K562 (cell line): ENCODE measurements around the gene RNF217. TPM values are rescaled to one million over a fixed set of nuclear protein-coding genes. Genes with fewer than 3 reads are reported as not detected.

ENCODE experiments used
- BRD9 ChIP-seq: fragments of 450-650 bp; IDR thresholded peaks from 2 replicates; pipeline ENCODE4 v1.6.1; 2018; ENCODE audit warnings: low read depth; ENCODE audit not compliant: partially characterized antibody
- CBX8 ChIP-seq: fragments of 200-600 bp; sonication (generic); IDR thresholded peaks from 2 replicates; pipeline ENCODE4 v1.6.1; 2012; ENCODE audit warnings: borderline replicate concordance, mixed run types, low read depth, mild to moderate bottlenecking, moderate library complexity, mixed read lengths, low read length, control low read depth, inconsistent platforms; ENCODE audit not compliant: poor library complexity, severe bottlenecking; ENCODE audit errors: extremely low read depth
- CHD1 ChIP-seq: fragments of 200-600 bp; sonication (generic); IDR thresholded peaks from one replicate; pipeline ENCODE4 v1.6.1; 2012; ENCODE audit warnings: mild to moderate bottlenecking, moderate library complexity, low read length, inconsistent platforms
- DACH1 ChIP-seq: fragments of 450-650 bp; IDR thresholded peaks from 2 replicates; pipeline ENCODE4 v1.6.1; 2018; ENCODE audit not compliant: partially characterized antibody
- FOSL1 ChIP-seq: fragments of 200-800 bp; sonication (Bioruptor generic); conservative IDR thresholded peaks from 2 replicates; pipeline ENCODE4 v1.6.1; 2016; ENCODE audit warnings: missing genetic modification characterization, missing compliant biosample characterization
- HMBOX1 ChIP-seq: sonication (generic); IDR thresholded peaks from 2 replicates; pipeline ENCODE4 v1.6.1; 2016
- REST ChIP-seq, 2 experiments: fragments of 450-650 bp; formaldehyde crosslinking in 1 of 2; IDR thresholded peaks; 2 replicates each; pipeline versions ENCODE4 v1.4.0 to v1.6.1; 2014 to 2020; ENCODE audit warnings: mild to moderate bottlenecking in 2 of 2, borderline replicate concordance in 1 of 2, low read depth in 1 of 2
- RNF2 ChIP-seq: sonication (generic); IDR thresholded peaks from 2 replicates; pipeline ENCODE4 v1.6.1; 2016
- SNRNP70 ChIP-seq: fragments of 200-400 bp; formaldehyde crosslinking; optimal IDR thresholded peaks from 2 replicates; pipeline ENCODE3; 2017; ENCODE audit warnings: low read depth, low read length
- TRIM24 ChIP-seq, 2 experiments: fragments of 450-650 bp; IDR thresholded peaks; 2 replicates each; pipeline ENCODE4 v1.6.1; 2016
- ZNF280B ChIP-seq: fragments of 250-450 bp; sonication (Bioruptor Pico); IDR thresholded peaks from 2 replicates; pipeline ENCODE4 v1.5.1; 2021; ENCODE audit warnings: mild to moderate bottlenecking
- ZNF75A ChIP-seq: fragments of 450-650 bp; formaldehyde crosslinking; IDR thresholded peaks from 2 replicates; pipeline ENCODE4 v1.4.0; 2020; ENCODE audit warnings: mild to moderate bottlenecking
- ZNF785 ChIP-seq: fragments of 250-450 bp; sonication (Bioruptor Pico); IDR thresholded peaks from 2 replicates; pipeline ENCODE4 v1.4.0; 2020; ENCODE audit warnings: mild to moderate bottlenecking
- polyA plus RNA-seq, 8 experiments: library from polyadenylated mRNA; depleted of rRNA in 4 of 8; stranded (reverse) in 5 of 8; unstranded in 3 of 8; fragments of >200 nt; fragmentation: Nextera tagmentation in 2 of 8; fragmentation: Illumina TruSeq in 1 of 8; extraction: Ambion mirVana in 2 of 8; extraction: Trizol in 1 of 8; gene quantifications; 2 replicates each; pipeline versions ENCODE4 v1.2.1 to v1.2.3, GENCODE V29; 2011 to 2014; ENCODE audit warnings: inconsistent platforms in 1 of 8, missing spikeins in 1 of 8
- total RNA-seq, 7 experiments: library from RNA; depleted of rRNA in 6 of 7; stranded (reverse); fragments of >200 nt in 6 of 7; fragmentation: Illumina TruSeq in 2 of 7; extraction: Trizol in 2 of 7; gene quantifications; 2 replicates each; pipeline versions ENCODE4 v1.2.1 to v1.2.3, GENCODE V29; 2011 to 2021; ENCODE audit warnings: low replicate concordance in 1 of 7
- TF ChIP-seq, protein P1 (sequence below): fragments of 250-450 bp; sonication (Bioruptor Pico); IDR thresholded peaks from 2 replicates; pipeline ENCODE4 v1.5.0; 2022; ENCODE audit warnings: mild to moderate bottlenecking

RNF217 gene
- total and polyA plus RNA-seq, 9 of the 15 experiments (the other 6 are each of a cell fraction or from before 2014, with no cell fraction given), result 2.9 to 25.6 (median 12.0) TPM

DNA sequence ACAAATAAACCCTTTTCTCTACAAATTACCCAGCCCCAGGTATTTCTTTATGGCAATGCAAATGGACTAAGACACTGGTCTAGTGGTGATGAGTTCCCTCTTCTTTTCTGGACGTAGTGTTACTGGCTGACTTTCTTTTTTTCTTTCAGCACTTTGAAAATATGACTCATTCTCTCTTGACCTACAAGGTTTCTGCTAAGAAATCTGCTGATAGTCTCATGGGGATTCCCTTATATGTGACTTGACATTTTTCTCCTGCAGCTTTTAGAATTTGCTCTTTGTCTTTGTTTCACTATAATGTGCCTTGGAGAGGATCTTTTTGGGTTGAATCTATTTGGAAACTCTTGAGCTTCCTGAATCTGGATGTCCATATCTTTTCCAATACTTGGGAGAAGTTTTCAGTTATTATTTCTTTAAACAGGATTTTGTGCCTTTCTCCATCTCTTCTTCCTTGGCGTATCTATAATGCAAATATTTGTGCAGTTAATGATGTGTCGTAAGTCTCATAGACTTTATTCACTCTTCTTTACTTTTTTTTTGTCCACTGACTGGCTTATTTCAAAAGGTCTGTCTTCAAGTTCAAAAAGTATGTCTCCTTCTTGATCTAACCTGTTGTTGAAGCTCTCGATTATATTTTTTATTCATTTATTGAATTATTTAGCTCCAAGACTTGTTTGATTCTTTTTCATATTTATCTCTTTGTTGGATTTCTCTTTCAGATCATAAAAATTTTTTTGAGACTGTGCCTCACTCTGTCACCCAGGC lies 149.2 kb downstream of the RNF217 start (continued):
- no peak for TF ChIP-seq ZNF75A
- 0 out of 2 replicates have a peak, but pooled peaks have one; percentile 47 for TF ChIP-seq ZNF280B (CRISPR knock-in tag)
- TF ChIP-seq FOSL1 (tag), result peak; percentile 69
- TF ChIP-seq CHD1, result no peak
- TF ChIP-seq HMBOX1, result no peak
- TF ChIP-seq REST (IDR thresholded peaks at IDR 0.05; ENCODE audit: borderline replicate concordance), result no peak
- TF ChIP-seq REST (CRISPR knock-in tag; IDR thresholded peaks at IDR 0.05; ENCODE audit: low read depth), result no peak
- no peak for TF ChIP-seq BRD9
- TF ChIP-seq CBX8, result no peak
- TF ChIP-seq SNRNP70, result no peak
- TF ChIP-seq, protein P1, sequence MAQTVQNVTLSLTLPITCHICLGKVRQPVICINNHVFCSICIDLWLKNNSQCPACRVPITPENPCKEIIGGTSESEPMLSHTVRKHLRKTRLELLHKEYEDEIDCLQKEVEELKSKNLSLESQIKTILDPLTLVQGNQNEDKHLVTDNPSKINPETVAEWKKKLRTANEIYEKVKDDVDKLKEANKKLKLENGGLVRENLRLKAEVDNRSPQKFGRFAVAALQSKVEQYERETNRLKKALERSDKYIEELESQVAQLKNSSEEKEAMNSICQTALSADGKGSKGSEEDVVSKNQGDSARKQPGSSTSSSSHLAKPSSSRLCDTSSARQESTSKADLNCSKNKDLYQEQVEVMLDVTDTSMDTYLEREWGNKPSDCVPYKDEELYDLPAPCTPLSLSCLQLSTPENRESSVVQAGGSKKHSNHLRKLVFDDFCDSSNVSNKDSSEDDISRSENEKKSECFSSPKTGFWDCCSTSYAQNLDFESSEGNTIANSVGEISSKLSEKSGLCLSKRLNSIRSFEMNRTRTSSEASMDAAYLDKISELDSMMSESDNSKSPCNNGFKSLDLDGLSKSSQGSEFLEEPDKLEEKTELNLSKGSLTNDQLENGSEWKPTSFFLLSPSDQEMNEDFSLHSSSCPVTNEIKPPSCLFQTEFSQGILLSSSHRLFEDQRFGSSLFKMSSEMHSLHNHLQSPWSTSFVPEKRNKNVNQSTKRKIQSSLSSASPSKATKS (CRISPR knock-in tag), result no peak
- no peak for TF ChIP-seq DACH1
- peak; percentile 67 to 84; a peak in 3 of 4 replicates for TF ChIP-seq TRIM24 (IDR thresholded peaks at IDR 0.05)
- no peak for TF ChIP-seq RNF2
- TF ChIP-seq ZNF785, result no peak
